ENCODE results near the gene NLRP2B. TPM values are rescaled to one million over a fixed set of nuclear protein-coding genes. Genes with fewer than 3 reads are reported as not detected.

The NLRP2B gene
- total RNA-seq, 1 experiment from 2014 or later, result not detected

Other genes starting within 250 kb of the NLRP2B start
- gene ZXDB, start 88.2 kb downstream of the NLRP2B start, total RNA-seq (2021), result 11.9 and 12.0 TPM in 2 replicates
- gene ZXDA, start 230.2 kb upstream of the NLRP2B start, total RNA-seq (2021), result not detected in 2 replicates

All from H9 (cell line).